HG03521 (cell line): ENCODE results near the gene SCAP.

Experiments used
- ATAC-seq: cut with Tn5 transposase; IDR thresholded peaks from one replicate; pipeline ENCODE4 v1.9.1; 2021; ENCODE audit warnings: mild to moderate bottlenecking, moderate library complexity; ENCODE audit not compliant: unreplicated experiment

SCAP gene

DNA sequence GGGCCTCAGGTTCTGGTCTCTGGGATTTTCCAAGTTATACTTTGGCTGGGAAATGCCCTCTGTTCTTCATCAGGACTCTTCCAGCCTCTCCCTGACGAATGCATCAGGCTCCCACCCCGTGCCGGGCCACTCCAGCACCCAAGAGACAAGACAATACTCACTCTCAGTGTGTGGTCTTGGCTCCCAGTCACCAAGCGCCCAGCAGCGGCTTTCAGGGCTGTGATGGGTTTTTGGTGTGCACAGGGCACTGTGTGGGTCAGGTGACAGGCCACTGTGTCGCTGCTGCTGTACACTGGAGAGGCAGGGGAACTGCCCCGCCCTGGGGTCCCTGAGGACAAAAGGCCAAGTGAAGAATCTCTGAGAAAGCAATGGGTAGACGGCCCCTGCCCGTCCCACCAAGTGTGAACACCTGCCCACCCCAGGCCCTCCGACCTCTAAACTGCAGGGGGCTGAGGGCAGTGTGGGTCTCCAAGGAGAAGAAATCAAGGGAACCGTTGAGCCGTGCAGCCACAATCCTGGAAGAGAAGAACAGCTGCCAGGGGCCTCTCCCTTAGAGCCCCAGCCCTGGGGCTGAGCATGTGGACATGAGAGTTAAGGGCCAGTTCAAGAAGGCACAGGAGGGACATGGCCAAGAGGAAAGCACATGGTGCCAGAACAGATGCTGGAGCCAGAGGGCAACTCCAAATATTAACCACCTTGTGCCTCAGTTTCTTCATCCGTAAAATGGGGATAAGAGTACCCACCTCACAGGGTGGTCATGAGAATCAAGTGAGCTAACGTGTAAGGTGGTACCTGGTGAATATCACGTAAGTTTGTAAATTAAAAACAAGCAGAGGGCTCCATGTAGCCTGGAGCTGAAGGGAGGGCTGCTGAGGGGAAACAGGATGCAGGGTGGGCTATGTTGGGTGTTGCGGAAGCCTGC lies 60.8 kb downstream of the SCAP start:
- ATAC-seq: no peak

DNA sequence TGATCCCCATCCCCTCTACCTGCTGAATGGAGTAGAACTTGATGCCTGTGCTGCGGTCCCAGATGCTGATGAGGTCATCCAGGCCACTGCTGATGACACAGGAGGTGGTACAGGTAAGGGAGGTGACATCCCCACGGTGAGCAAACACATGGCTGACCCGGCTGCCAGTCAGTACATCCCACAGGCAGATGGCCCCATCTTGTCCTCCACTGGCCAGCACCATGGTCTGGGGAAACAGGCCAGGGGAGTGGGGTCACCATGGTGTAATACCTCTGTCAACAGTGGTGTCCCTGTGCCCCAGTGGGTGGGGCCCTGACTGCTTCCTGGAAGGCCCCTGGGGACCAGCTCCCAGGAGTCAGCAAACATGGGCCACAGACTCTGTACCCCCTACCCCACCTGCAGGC lies 61.6 kb downstream of the SCAP start:
- ATAC-seq: no peak

DNA sequence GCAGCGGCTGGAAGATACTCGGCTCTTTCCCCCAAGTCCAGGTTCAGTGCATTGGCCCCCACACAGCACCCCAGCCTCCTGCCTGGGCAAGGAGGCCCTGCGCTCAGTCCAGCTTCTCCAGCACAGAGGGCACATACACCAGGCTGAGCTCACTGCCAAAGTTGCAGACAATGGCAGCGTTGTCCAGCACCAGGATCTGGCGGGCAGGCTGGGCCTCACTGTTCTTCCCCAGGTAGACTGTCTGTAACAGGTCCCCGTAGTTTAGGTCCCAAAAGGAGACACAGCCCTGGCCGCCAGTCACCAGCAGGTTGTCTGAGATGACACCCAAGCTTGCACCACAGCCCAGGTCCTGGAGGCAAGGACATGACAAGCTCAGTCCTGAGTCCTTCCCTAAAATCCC lies 62.0 kb downstream of the SCAP start:
- no peak for ATAC-seq

DNA sequence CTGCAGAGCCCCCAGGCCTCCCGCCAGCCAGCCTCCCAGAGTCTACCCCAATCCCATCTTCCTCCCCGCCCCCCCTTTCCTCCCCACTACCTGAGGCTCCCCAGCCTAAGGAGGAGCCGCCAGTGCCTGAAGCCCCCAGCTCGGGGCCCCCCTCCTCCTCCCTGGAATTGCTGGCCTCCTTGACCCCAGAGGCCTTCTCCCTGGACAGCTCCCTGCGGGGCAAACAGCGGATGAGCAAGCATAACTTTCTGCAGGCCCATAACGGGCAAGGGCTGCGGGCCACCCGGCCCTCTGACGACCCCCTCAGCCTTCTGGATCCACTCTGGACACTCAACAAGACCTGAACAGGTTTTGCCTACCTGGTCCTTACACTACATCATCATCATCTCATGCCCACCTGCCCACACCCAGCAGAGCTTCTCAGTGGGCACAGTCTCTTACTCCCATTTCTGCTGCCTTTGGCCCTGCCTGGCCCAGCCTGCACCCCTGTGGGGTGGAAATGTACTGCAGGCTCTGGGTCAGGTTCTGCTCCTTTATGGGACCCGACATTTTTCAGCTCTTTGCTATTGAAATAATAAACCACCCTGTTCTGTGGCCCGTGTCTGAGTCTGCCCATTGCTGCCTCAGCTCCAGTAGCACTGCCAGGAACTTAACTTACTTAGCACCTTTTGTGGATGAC lies 62.8 kb downstream of the SCAP start:
- no peak for ATAC-seq

DNA sequence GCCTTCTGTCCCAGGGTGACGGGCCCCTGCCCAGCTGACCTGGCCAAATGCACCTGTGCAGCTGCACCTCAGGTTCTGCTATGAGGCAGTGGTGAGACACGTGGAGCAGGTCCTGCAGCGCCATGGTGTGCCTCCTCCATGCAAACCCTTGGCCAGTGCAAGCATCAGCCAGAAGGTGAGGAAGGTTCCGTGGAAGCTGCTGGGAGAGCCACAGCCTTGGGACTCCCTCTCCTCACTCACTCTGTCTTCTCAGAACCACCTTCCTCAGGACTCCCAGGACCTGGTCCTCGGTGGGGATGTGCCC lies 63.3 kb downstream of the SCAP start:
- no peak for ATAC-seq

DNA sequence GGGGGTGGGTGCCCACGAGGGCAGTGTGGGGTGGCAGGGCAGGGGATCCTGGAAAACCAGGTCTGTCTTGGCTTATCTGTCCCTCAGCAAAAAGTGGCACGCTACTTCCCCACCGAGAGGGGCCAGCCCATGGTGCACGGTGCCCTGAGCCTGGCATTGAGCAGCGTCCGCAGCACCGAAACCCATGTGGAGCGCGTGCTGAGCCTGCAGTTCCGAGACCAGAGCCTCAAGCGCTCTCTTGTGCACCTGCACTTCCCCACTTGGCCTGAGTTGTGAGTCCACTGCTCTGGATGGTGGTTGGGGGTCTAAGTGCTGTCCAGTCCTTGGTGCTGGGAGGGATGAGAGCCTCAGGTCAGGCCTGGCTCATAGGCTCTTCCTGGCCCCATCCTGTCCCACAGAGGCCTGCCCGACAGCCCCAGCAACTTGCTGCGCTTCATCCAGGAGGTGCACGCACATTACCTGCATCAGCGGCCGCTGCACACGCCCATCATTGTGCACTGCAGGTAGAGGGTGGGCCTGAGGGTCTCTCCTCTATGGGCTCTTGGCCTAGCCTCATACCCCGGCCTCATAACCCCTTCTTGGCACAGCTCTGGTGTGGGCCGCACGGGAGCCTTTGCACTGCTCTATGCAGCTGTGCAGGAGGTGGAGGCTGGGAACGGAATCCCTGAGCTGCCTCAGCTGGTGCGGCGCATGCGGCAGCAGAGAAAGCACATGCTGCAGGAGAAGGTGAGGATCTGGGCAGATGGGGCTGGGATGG lies 63.9 kb downstream of the SCAP start:
- ATAC-seq: no peak

DNA sequence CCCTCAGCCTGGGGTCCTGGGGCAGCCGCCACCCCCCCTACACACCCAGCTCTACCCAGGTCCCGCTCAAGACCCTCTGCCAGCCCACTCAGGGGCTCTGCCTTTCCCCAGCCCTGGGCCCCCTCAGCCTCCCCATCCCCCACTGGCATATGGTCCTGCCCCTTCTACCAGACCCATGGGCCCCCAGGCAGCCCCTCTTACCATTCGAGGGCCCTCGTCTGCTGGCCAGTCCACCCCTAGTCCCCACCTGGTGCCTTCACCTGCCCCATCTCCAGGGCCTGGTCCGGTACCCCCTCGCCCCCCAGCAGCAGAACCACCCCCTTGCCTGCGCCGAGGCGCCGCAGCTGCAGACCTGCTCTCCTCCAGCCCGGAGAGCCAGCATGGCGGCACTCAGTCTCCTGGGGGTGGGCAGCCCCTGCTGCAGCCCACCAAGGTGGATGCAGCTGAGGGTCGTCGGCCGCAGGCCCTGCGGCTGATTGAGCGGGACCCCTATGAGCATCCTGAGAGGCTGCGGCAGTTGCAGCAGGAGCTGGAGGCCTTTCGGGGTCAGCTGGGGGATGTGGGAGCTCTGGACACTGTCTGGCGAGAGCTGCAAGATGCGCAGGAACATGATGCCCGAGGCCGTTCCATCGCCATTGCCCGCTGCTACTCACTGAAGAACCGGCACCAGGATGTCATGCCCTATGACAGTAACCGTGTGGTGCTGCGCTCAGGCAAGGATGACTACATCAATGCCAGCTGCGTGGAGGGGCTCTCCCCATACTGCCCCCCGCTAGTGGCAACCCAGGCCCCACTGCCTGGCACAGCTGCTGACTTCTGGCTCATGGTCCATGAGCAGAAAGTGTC lies 64.7 kb downstream of the SCAP start:
- ATAC-seq: no peak

DNA sequence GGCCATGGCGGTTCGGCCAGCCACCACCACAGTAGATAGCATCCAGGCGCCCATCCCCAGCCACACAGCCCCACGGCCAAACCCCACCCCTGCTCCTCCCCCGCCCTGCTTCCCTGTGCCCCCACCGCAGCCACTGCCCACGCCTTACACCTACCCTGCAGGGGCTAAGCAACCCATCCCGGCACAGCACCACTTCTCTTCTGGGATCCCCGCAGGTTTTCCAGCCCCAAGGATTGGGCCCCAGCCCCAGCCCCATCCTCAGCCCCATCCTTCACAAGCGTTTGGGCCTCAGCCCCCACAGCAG lies 65.4 kb downstream of the SCAP start:
- ATAC-seq: no peak

DNA sequence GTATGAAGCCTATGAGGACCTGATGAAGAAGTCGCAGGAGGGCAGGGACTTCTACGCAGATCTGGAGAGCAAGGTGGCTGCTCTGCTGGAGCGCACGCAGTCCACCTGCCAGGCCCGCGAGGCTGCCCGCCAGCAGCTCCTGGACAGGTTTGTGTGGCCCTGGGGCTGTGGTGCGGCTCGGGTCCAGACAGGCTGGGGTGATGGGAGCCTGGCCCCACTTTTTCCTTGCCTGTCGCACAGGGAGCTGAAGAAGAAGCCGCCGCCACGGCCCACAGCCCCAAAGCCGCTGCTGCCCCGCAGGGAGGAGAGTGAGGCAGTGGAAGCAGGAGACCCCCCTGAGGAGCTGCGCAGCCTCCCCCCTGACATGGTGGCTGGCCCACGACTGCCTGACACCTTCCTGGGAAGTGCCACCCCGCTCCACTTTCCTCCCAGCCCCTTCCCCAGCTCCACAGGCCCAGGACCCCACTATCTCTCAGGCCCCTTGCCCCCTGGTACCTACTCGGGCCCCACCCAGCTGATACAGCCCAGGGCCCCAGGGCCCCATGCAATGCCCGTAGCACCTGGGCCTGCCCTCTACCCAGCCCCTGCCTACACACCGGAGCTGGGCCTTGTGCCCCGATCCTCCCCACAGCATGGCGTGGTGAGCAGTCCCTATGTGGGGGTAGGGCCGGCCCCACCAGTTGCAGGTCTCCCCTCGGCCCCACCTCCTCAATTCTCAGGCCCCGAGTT lies 65.9 kb downstream of the SCAP start:
- no peak for ATAC-seq

DNA sequence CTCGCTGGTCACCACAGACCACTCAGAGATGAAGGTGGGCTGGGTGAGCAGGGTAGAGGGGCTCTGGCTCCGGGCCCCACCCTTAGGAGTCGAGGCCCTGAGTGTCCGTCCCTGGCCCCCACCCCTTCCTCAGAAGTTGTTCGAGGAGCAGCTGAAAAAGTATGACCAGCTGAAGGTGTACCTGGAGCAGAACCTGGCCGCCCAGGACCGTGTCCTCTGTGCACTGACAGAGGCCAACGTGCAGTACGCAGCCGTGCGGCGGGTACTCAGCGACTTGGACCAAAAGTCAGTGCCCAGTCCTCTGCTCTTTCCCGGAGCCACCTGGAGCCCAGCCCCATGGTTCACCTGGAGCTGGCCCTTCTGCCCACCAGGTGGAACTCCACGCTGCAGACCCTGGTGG lies 66.5 kb downstream of the SCAP start:
- ATAC-seq: no peak

DNA sequence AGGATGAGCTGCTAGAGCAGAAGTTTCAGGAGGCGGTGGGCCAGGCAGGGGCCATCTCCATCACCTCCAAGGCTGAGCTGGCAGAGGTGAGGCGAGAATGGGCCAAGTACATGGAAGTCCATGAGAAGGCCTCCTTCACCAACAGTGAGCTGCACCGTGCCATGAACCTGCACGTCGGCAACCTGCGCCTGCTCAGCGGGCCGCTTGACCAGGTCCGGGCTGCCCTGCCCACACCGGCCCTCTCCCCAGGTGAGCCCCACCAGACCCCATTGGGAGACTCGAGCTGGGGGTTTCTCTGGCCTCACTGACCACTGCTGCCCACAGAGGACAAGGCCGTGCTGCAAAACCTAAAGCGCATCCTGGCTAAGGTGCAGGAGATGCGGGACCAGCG lies 66.9 kb downstream of the SCAP start:
- no peak for ATAC-seq

DNA sequence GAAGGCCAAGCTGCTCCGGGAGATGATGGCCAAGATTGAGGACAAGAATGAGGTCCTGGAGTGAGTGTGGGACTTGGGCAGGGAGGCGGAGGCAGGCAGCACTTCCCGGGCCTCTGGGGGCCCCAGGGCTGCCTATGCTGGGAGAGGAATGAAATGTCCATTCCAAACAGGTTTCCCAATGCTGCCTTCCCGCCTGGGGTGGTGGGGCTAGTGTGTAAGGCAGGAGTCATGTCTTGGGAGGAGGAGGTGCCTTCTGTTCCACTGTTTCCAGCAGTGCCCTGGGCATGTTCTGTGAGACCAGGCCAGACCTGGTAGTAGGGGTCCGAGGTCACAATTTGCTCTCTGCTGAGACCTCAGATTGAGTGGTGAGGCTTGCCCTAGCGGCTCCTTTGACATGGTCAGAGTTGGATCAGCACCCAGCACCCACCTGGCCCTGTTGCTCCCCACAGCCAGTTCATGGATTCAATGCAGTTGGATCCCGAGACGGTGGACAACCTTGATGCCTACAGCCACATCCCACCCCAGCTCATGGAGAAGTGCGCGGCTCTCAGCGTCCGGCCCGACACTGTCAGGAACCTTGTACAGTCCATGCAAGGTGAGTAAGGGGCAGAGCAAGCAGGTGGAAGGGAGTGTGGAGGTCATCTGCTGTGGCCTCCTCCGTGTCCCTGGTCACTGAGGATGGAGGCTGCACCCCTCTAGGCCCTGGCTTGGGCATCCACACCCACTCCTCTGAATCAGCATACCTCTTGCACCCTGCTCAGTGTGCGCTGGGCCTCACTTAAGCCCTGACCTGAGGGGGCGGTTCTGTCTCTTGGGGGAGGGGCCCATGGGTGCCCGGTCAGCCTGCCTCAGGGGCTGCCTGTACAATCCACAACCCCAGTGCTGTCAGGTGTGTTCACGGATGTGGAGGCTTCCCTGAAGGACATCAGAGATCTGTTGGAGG lies 67.6 kb downstream of the SCAP start:
- no peak for ATAC-seq

DNA sequence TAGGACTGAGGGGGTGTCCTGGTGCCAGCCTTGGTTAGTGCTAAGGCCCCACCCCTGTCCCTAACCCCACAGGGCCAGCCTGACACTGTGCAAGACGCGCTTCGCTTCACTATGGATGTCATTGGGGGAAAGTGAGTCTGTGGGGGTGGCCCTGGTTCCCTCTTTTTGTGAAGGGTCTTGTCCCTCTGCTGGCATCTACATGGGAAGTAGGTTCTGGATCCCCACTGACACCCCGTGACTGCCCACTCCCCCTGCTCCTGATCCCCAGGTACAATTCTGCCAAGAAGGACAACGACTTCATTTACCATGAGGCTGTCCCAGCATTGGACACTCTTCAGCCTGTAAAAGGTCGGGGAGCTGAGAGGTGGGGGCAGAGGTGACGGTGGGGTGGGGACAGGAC lies 68.5 kb downstream of the SCAP start:
- ATAC-seq: no peak

DNA sequence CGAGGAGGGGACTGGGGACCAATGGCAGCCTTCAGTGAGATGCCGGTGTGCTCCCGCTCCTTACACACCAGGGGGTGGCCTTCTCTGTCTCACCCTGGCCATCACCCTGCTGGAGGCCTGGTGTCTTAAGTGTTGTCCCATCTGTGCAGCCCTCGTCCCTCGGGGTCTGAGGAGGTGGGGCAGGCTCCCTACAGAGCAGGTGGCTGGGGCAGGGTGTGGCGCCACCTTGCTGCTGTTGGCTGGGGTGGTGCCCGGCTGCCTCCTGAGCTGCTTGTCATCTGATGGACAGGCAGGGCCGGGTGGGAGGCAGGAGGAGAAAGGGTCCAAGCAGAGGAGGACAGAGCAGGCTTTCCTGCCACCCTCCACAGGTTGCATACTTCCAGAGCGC lies 69.0 kb downstream of the SCAP start:
- no peak for ATAC-seq

DNA sequence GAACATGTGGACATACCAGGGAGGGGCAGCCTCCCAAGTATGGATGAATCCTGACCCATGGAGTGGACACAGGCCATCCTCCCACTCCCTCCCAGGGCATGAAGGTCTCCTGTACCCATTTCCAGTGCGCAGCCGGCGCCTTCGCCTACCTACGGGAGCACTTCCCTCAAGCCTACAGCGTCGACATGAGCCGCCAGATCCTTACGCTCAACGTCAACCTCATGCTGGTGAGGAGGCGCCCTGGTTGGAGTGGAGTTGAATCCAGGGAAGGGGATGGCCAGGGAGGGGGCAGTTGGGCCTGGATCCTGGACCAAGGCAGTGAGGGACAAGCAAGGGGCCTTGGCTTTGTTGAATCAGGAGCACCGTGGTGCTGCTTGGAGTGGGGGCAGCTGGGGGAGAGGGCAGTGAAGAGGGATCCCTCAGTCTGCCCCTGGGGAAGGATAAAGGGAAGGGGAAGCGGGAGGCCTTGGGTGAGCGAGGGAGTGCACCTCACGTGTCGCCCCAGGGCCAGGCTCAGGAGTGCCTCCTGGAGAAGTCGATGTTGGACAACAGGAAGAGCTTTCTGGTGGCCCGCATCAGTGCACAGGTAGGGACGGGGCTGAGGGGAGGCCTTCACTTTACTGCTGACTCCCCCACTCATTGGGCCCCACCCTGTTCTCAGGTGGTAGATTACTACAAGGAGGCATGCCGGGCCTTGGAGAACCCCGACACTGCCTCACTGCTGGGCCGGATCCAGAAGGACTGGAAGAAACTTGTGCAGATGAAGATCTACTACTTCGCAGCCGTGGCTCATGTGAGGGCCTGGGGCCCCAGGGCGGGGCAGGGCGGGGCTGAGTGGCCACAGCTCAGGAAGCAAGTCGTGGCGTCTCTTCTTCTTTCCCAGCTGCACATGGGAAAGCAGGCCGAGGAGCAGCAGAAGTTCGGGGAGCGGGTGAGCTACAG lies 69.7 kb downstream of the SCAP start:
- no peak for ATAC-seq

DNA sequence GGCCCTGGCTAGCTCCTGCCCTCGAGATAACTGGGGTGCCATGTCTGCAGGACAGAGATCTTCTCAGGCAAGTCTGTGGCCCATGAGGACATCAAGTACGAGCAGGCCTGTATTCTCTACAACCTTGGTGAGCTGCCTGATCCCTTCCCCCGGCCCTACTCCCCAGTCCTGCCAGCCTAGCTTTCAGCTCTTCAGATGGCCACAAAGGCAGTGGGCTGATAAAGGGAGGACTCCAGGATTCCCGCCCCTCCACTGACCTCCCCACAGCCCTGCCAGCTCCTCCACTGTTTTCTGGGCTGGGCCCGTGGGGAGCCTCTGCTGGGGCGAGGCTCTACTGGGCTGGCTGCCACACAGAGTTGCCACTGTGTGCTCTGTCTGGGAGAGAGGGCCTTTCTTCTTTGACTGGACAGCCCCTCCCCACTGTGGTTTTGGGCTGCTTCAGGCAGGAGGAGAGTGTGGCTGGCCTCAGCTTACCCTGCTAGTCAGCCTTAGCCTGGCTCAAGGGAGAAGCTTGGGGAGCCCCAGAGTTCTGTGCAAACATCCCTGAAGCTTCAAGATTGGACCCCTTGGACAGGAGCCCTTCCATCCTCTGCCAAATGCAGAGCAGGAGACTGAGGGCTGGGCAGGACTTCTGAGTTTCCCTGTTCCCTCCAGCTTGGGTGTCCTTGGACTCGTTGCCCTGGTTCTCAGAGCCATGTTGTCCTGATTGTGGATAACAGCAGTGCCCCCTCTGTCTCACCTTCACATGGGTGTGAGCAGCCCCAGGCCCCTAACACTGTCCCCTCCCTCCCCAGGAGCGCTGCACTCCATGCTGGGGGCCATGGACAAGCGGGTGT lies 70.6 kb downstream of the SCAP start:
- ATAC-seq: no peak

DNA sequence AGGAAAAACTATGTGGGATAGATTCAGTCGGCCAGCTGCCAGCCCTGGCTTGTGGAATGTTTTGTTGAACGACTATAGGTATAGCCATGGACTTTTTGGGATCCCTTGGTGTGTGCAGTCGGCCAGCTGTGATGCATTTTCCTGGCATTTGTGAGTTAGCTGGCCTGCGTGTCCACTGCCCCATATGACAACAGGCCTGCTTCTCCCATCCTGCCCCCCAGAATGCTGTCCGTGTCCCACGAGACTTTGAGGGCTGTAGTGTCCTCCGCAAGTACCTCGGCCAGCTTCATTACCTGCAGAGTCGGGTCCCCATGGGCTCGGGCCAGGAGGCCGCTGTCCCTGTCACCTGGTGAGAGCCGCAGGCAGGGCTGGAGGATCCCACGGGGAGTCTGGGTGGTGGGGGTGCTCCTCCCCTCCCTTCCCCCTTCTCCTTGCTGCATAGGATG lies 71.3 kb downstream of the SCAP start:
- no peak for ATAC-seq
